Left lung (tissue), 10 donors: ENCODE measurements around the gene GLRA2. TPM values are rescaled to one million over a fixed set of nuclear protein-coding genes. Genes with fewer than 3 reads are reported as not detected.

Source experiments
- ATAC-seq: fragments of 200-7000 bp; cut with Tn5 transposase; one replicate; pipeline ENCODE4 v1.9.1; 2020; ENCODE audit warnings: moderate library complexity
- DNase-seq, 4 donors: peaks; one replicate each; pipeline ENCODE4 v3.0.0-alpha.2; 2013 to 2020
- H3K27ac ChIP-seq, 2 donors: fragments of 200-600 bp; sonication (generic) in 1 of 2; one replicate each; pipeline versions ENCODE4 v1.5.0 to v1.8.0; 2020 to 2021
- H3K27me3 ChIP-seq, 2 donors: fragments of 200-600 bp; sonication (generic) in 1 of 2; one replicate each; pipeline versions ENCODE4 v1.5.0 to v1.8.0; 2020 to 2021
- H3K36me3 ChIP-seq, 2 donors: fragments of 200-600 bp; sonication (generic) in 1 of 2; one replicate each; pipeline versions ENCODE4 v1.5.0 to v1.8.0; 2020 to 2021
- H3K4me1 ChIP-seq, 2 donors: fragments of 200-600 bp; one replicate each; pipeline ENCODE4 v1.8.0; 2021
- H3K4me3 ChIP-seq, 2 donors: fragments of 200-600 bp; sonication (generic) in 1 of 2; one replicate each; pipeline versions ENCODE4 v1.5.0 to v1.8.0; 2020 to 2021; ENCODE audit warnings: mild to moderate bottlenecking in 1 of 2
- H3K9me3 ChIP-seq, 2 donors: fragments of 200-600 bp; sonication (generic) in 1 of 2; one replicate each; pipeline versions ENCODE4 v1.5.0 to v1.8.0; 2020 to 2021
- intact Hi-C, 2 donors: fragments of 100-400 bp; cut with DNase I; formaldehyde crosslinking; loops; one replicate each; pipeline versions ENCODE4 v1.11.2 to v1.14.2; 2022
- polyA plus RNA-seq, 6 donors: library from polyadenylated mRNA; unstranded; fragments of 120-200 nt; gene quantifications; one replicate each; pipeline ENCODE4 v1.2.1, GENCODE V29; 2013; ENCODE audit not compliant: insufficient read length in 6 of 6
- total RNA-seq, 2 donors: library from RNA; stranded (reverse); fragmentation: NEBNext Ultra II Directional; extraction: Animal tissue kit (Norgen Biotek cat#: 25700); gene quantifications; one replicate each; pipeline ENCODE4 v1.2.1, GENCODE V29; 2021
- TF ChIP-seq, protein P1 (sequence below), 2 donors: fragments of 200-600 bp; sonication (generic) in 1 of 2; IDR thresholded peaks; one replicate each; pipeline versions ENCODE4 v1.5.0 to v1.8.0; 2021; ENCODE audit warnings: antibody characterized with exemption in 2 of 2
- donor health status: DM: no; HTN: yes; CAD: no.
- donor health status: DM: no; HTN: no; CAD: no.

The GLRA2 gene
- total and polyA plus RNA-seq, 8 donors: 0.18 to 0.33 (median 0.21) TPM; not detected in 2

DNA sequence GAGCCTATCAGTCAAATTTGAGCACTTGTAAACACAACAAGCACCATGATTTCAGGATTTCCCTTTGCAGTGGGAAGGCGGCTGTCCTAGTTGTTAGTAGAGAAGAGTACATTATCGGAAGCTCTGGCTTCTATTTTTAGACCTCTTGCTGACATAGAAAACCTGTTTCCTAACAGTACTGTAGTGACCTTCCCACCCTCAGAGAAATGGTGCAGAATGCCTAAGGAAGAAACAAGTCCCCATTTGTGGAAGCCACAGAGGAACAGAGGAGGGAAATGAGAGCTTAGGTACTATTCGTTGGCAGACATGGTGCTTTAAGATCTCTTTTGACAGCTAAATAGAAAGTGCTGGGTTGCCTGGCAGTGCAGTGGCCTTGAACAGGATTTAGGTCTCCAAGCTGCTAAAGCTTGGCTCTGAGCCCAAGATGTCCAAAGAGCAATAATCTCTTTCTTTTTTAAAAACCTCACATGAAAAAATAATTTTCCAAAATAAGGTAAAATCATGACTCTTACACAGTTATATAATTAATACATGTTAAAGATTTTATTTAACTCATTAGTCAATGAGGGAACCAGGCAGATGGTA lies 24.9 kb downstream of the GLRA2 start:
- H3K9me3 ChIP-seq: no peaks in the 10 kb centered on the region
- no peak overlapping the region for H3K4me3 ChIP-seq
- ATAC-seq (no peak), DNase-seq (peak in 2 of 4 donors; percentile 10 to 17)
- no peaks in the 10 kb centered on the region for H3K27me3 ChIP-seq
- intact Hi-C loops: no loop called here
- TF ChIP-seq, protein P1, sequence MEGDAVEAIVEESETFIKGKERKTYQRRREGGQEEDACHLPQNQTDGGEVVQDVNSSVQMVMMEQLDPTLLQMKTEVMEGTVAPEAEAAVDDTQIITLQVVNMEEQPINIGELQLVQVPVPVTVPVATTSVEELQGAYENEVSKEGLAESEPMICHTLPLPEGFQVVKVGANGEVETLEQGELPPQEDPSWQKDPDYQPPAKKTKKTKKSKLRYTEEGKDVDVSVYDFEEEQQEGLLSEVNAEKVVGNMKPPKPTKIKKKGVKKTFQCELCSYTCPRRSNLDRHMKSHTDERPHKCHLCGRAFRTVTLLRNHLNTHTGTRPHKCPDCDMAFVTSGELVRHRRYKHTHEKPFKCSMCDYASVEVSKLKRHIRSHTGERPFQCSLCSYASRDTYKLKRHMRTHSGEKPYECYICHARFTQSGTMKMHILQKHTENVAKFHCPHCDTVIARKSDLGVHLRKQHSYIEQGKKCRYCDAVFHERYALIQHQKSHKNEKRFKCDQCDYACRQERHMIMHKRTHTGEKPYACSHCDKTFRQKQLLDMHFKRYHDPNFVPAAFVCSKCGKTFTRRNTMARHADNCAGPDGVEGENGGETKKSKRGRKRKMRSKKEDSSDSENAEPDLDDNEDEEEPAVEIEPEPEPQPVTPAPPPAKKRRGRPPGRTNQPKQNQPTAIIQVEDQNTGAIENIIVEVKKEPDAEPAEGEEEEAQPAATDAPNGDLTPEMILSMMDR (IDR thresholded peaks at IDR 0.05): no peak
- no peak overlapping the region for H3K27ac ChIP-seq
- no peaks in the 10 kb centered on the region for H3K4me1 ChIP-seq
- no peaks in the 10 kb centered on the region for H3K36me3 ChIP-seq

DNA sequence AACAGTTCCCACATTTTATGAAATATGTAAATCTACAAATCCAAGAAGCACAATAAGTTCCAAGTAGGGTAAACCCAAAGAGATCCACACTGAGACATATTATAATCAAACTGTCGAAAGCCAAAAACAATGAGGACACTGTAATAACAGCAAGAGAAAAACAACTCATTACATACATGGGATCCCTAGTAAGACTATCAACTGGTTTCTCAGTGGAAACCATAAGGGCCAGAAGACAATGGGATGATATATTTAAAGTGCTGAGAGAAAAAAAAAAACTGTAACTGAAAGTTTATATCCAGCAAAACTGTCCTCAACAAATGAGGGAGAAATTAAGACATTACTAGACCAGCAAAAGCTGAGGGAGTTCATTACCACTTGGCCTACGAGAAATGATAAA lies 34.7 kb downstream of the GLRA2 start:
- TF ChIP-seq, protein P1 (IDR thresholded peaks at IDR 0.05): no peak
- Histone ChIP-seq H3K4me3 (no peak overlapping the region), H3K4me1 (no peaks in the 10 kb centered on the region), H3K9me3 (peaks cover 0 to 8% of the 10 kb centered on the region in 2 donors), H3K27me3 (no peaks in the 10 kb centered on the region), H3K36me3 (no peaks in the 10 kb centered on the region), H3K27ac (no peak overlapping the region)
- intact Hi-C loops: no loop called here
- DNase-seq (no peak), ATAC-seq (no peak)

DNA sequence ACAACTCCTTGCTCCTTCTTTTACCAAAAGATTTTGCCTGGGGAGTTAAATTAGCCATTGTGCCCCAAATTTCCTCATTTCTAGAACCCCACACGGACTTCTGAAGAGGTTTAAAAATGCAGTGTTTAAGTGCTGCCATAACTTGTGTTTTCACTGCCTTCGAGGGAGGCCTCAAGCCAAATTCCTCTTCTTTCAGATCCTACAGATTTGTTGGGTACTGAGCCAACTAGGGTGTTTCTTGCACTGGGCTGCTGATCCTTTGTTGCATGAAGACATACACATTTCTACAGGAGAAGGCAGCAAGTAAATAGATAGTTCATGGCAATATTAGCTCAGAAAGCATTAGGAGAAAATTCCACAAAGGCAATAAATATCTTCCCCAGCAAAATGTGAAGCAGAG lies 43.8 kb downstream of the GLRA2 start:
- H3K36me3 ChIP-seq: no peaks in the 10 kb centered on the region
- no peaks in the 10 kb centered on the region for H3K27me3 ChIP-seq
- TF ChIP-seq, protein P1 (IDR thresholded peaks at IDR 0.05): no peak
- no peak overlapping the region for H3K27ac ChIP-seq
- H3K9me3 ChIP-seq: no peaks in the 10 kb centered on the region
- no peak overlapping the region for H3K4me3 ChIP-seq
- ATAC-seq (no peak), DNase-seq (peak in 2 of 4 donors; percentile 6 to 21)
- intact Hi-C loops: no loop called here
- H3K4me1 ChIP-seq: no peaks in the 10 kb centered on the region

DNA sequence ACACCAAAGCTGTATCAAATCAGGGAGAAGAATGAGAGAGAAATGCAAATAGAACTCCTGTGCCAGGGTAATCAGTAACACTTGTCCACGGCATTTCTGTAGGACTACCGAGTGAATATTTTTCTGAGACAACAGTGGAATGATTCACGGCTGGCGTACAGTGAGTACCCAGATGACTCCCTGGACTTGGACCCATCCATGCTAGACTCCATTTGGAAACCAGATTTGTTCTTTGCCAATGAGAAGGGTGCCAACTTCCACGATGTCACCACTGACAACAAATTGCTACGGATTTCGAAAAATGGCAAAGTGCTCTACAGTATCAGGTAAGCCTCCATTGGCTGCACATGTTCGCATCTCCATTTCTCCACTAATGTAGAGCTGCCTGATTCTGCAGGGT lies 51.7 kb downstream of the GLRA2 start:
- Histone ChIP-seq H3K27ac (no peak overlapping the region), H3K36me3 (no peaks in the 10 kb centered on the region), H3K4me1 (no peaks in the 10 kb centered on the region), H3K4me3 (no peak overlapping the region), H3K27me3 (no peaks in the 10 kb centered on the region), H3K9me3 (no peaks in the 10 kb centered on the region)
- intact Hi-C loops: no loop called here
- DNase-seq (no peak), ATAC-seq (no peak)
- TF ChIP-seq, protein P1 (IDR thresholded peaks at IDR 0.05): no peak

DNA sequence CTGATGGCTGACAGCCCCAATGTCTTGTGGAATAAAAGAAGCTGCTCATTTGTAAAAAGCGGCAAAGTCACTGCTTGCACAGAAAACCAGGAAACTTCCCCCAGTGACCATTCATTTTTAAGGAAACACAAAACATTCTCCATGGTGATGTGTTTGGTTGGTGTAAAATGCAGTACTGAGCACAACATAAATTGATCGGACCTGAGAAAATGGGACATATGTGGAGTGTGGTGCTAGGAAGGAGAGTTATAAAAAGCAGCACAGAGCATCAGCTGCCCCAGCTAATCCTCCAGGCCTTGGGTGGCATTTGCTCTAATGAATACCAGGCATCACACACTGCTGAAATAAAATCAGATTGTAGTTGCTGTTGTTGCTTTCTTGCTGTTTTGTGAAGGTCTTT lies 55.2 kb downstream of the GLRA2 start:
- TF ChIP-seq, protein P1 (IDR thresholded peaks at IDR 0.05): no peak
- intact Hi-C loops: no loop called here

More for the DNA sequence above, 55.2 kb downstream of the GLRA2 start:
- Histone ChIP-seq H3K27me3 (no peaks in the 10 kb centered on the region), H3K36me3 (no peaks in the 10 kb centered on the region), H3K9me3 (no peaks in the 10 kb centered on the region), H3K27ac (no peak overlapping the region), H3K4me1 (no peaks in the 10 kb centered on the region), H3K4me3 (no peak overlapping the region)
- no peak for ATAC-seq
- DNase-seq: no peak
